ELR (cell line): ENCODE data around the gene UTP20.
"Not testable (repeated sequence)": the region's sequence is repeated elsewhere in the genome, so short reads cannot be mapped to it uniquely, and the experiment has no call there.

Source experiments
- DNase-seq: peaks from one replicate; pipeline ENCODE4 v3.0.0-alpha.2; 2015; ENCODE audit warnings: low read depth

Gene UTP20

DNA sequence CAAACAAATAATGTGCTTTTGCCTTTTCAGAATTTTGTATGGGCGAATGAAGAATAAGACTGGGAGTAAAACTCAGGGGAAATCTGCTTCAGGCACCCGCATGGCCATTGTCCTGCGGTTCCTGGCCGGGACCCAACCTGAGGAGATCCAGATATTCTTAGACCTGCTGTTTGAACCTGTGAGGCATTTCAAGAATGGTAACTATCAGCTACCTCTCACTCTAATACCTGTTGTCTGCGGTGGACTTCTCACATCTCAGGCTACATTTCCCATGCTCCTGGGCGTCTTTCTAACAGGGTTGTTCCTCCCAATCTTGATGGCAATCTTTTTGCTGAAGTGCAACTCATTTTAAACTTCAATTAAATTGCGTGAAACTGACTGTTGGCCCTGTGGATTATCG lies 47.1 kb downstream of the UTP20 start:
- DNase-seq: no peak

DNA sequence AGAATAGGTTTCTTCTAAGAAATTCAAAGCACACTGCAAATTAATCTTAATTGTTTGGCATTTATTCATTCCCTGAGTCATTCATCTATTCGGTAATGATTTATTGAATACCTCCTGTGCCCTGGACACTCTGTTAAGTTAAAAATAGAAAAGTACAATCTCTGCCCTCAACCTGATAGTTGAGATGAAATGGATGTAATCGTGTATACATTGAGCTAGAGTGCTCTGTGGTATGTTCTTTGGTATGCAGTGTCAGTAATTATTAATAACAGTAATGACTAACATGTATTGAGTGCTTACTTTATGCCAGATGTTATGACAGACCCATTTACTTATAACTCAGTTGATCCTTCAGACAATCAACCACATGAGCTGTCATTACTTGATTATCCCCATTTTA lies 47.6 kb downstream of the UTP20 start:
- no peak for DNase-seq

DNA sequence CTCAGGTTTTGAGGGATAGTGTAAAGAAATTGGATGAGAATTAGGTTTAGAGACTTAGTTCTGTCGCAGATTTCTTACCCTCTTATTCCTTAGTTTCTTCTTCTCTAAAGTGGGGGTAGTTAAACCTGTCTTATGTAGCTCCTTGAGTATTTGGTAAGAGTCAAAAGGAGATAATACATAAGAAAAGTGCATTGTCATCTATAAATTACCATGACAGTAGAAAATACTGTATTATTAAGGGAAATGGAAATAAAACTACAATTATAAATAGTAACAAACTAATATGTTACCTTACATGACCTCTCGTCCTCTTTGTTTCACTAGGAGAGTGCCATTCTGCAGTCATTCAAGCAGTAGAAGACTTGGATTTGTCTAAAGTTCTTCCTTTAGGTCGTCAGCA lies 49.0 kb downstream of the UTP20 start:
- no peak for DNase-seq

DNA sequence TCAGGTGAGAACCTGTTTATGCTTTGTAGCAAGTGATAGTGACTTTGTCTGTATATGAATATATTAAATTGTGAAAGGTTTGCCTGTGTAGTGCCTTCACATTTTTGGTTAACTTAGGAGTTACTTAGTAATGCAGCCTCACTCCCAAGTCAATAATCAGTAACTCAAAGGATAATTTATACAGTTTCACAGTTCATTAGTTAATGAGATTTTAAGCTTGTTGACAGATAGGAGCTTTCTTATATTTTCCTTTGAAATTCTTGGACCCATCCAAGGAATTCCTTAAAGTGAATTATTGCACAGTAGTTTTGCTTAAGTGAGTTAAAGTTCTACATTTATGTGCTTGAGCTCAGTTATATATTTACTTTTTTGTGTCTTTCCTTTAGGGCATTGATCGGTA lies 50.7 kb downstream of the UTP20 start:
- DNase-seq: no peak

DNA sequence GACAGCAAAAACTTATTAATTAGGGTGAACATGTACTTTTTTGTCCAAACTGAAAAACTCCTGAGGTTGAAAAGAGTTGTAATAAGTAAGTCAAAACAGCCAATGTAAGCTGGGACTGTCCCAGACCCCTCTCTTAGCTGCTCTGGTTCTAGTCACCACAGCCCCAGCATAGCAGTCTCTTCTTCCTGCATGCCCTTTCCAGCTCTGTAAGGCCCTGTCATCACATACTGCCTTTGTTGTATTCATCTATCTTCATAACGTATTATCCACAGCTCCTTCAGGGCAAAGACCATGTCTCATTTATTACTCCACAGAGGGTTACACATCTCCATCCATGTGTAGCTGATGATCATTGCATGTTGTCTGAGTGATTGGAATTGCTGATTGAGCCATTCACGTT lies 56.5 kb downstream of the UTP20 start:
- DNase-seq: no peak

DNA sequence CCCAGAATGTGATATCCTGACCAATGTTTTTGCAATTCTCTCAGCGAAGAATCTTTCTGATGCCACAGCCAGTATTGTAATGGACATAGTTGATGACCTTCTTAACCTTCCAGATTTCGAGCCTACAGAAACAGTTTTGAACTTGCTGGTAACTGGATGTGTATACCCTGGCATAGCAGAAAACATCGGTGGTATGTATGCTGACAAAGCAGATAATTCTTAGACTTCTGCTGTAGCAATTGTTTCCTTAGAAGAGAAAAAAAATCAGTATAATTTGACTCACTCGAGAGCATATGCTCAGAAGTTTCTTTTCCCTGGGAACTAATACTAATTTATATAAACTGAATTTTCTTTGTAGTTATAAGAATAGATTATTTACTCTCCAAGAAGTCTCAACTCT lies 58.2 kb downstream of the UTP20 start:
- DNase-seq: no peak

DNA sequence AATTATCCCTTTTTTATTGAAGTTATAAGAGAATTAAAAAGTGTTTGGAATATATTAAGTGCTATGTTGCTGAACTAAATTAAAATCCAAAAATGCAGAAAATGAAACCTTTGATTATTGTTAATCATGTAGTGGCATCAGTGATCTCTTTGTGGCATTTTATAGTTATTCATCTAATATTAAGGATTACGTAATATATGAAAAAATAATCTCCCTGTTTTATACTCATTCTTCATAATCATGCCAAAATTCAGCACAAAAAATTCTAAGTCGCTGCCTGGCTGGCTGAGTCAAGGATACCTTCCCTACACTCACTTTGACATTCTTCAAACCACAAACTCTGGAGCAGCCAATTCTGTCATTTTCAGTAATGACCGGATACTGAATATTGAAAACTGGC lies 64.0 kb downstream of the UTP20 start:
- DNase-seq: no peak

DNA sequence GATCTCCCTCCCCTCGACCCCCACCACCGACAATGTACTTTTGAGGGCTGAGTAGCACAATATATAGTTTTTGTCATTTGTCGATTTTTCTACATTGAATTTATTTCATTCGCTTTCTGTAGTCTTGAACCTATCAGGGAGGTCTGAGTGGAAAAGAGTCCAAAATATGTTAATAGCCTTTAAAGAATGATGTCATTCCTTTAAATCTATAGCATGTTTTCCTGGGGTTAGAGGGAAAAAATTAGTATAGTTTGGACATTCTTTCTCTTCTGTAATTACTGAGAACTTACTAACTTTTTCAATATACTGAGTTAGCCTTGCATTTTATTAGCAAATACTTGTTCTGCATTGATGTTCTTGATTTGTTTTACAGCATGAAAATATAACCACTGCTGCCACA lies 71.8 kb downstream of the UTP20 start:
- no peak for DNase-seq

DNA sequence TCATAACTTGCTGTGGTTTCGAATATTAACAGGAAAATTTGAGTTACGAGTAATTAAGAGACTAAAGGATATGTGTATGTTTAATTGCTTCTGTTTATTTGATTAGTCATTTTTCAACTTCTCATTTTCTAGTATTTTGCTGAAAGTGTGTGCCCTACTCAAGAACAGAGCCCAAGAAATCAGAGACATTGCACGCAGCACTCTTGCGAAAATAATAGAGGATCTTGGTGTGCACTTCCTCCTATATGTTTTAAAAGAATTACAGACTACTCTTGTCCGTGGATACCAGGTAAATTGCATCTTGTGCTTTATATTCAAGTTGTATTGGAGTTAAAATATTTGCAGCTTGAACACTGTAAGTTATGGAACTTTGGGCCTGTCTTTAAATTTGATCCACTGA lies 76.9 kb downstream of the UTP20 start:
- no peak for DNase-seq

DNA sequence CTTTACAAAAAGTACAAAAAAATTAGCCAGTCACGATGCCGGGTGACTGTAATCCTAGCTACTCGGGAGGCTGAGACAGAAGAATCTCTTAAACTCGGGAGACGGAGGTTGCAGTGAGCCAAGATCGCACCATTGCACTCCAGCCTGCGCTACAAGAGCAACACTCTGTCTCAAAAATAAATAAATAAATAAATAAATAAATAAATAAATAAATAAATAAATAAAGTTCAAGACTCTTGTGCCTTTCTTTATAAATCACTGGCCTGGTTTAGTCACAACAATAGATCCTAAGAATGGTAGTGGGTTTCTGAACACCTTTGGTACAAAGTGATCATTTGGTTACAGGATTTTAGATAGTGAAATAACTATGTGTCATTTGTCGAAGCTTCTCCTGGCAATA lies 81.5 kb downstream of the UTP20 start:
- DNase-seq: no peak

DNA sequence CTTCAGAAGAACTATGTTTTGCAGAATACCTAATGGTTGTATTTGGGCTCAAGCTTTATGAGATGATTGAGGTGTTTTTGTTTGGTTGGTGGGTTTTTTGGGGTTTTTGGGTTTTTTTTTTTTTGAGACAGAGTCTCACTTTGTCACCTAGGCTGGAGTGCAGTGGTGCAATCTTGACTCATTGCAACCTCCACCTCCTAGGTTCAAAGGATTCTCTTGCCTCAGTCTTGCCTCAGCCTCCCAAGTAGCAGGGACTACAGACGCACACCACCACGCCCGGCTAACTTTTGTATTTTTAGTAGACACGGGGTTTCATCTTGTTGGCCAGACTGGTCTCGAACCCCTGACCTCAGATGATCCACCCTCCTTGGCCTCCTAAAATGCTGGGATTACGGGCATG lies 88.1 kb downstream of the UTP20 start:
- DNase-seq: no peak

DNA sequence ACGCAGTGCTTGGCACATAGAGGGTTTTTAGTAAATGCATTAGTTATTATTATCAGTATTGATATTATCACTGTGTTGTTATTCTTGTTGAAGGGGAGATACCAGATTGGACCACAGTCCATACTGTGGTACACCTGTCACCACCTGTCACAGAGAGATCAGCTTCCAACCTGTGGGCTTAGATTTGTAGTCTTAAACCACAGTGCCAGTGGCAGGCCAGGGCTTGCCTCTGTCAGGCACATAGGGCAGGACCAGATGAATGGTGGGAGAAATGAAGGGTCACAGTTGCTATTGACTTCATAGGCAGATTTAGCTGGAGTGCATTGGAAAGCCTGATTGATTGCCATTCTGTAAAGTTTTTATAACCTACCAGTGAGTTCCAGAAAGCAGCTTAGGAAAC lies 92.5 kb downstream of the UTP20 start:
- no peak for DNase-seq

DNA sequence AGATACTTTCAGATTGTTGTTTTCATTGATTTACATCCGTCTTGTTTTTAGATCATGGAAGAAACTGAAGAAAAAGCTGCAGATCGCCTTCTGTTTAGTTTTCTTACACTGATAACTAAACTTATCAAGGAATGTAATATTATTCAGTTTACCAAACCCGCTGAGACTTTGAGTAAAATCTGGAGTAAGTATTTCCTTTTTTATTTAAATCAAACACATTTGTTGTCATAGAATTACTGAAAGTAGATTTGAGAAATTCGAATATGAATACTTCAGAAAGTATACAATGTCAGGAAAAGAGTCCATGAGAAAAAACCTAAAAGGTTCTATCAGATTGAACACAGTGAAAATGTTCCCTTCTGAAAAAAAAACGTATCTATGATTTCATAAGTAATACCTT lies 95.7 kb downstream of the UTP20 start:
- DNase-seq: no peak

DNA sequence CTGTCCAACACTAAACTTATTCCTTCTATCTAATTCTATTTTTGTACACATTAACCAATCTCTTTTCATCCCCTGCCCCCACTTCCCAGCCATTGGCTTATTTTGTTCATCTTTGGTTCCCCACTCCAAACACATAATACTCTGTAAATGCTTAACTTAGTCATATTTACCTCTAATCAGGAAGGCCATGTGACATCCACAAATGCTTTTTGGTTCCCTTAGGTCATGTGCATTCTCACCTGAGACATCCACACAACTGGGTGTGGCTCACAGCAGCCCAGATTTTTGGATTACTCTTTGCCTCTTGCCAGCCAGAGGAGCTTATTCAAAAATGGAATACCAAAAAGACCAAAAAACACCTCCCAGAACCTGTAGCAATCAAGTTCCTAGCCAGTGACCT lies 99.2 kb downstream of the UTP20 start:
- DNase-seq: no peak

DNA sequence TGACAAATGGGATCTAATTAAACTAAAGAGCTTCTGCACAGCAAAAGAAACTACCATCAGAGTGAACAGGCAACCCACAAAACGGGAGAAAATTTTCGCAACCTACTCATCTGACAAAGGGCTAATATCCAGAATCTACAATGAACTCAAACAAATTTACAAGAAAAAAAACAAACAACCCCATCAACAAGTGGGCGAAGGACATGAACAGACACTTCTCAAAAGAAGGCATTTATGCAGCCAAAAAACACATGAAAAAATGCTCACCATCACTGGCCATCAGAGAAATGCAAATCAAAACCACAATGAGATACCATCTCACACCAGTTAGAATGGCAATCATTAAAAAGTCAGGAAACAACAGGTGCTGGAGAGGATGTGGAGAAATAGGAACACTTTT lies 111.3 kb downstream of the UTP20 start:
- not testable (repeated sequence) for DNase-seq

DNA sequence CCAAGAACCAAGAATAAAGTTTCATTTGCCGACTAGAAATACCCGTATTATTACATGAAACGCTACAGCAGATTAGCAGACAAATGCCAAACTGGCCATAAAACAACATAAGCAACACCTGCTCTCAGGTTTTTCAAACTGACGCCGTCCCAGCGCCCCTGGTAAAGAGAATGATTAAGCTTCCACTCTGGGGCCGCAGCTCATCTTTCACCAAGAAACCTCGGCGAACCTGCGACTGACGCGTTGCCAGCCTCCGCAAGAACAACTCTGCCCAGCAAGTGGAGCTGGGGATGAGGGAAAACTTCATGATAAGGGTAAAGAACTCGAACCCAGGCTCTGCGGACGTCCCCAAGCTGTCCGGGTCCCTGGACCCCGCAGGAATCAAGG lies 127.1 kb downstream of the UTP20 start:
- DNase-seq: no peak

DNA sequence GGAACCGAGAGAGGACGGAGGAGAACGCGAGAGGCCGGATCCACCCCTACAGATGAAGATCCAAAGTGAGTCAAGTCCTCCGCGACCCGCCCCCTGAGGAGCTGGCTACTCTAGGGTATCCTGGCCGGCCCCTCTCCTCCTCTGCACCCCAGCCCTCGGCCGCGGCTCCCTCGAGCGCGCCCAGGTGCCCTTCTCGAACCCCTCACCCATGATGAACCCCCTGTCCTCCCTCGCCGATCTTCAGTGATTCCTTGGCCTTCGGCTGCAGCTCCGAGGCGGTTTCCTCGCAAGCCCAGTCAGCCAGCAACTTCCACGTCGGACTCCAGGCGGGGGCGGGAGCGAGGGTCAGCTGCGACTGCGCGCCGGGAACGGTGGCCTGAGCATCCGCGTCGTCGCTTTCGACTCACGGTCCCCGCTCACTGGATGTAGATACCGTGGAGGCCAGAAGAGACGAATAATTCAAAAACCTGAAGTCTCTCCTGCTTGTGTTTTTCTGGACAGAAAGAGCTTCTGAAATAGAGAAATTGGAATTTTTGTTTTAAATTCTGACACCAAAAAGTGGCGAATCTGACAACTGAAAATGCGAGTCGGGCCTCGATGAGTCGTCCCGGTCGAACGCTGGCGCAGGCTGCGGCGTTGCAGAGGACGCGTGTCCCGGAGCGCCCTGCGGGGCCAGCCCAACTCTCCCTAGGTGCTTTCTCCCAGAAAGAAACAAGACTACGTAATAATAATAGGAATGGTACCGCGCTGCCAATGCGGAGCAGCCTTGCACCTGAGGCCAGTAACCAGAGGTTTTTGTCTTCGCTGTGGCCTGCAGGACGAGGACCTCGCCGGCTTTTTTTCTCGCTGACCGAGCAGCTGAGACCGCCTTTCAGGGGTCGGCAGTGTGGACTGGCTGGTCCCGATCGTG lies 127.8 kb downstream of the UTP20 start, which contains the start of gene ARL1:
ARL1 (minus strand) TSS at position 337 of the 910 bp plus-strand sequence; CDS start at position 210, 127 bp downstream.
- DNase-seq: peak; percentile 91

DNA sequence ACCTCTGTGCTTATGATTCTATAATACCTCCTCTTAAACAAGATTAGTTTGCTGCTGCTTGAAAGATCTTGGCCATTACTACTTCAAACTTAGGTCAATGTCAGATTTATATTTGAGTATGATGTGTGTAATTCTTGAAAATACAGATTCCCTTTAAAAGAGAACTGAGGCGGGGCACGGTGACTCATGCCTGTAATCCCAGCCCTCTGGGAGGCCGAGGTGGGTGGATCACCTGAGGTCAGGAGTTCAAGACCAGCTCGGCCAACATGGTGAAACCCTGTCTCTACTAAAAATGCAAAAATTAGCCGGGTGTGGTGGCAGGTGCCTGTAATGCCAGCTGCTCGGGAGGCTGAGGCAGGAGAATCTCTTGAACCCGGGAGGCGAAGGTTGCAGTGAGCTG lies 130.3 kb downstream of the UTP20 start:
- not testable (repeated sequence) for DNase-seq

DNA sequence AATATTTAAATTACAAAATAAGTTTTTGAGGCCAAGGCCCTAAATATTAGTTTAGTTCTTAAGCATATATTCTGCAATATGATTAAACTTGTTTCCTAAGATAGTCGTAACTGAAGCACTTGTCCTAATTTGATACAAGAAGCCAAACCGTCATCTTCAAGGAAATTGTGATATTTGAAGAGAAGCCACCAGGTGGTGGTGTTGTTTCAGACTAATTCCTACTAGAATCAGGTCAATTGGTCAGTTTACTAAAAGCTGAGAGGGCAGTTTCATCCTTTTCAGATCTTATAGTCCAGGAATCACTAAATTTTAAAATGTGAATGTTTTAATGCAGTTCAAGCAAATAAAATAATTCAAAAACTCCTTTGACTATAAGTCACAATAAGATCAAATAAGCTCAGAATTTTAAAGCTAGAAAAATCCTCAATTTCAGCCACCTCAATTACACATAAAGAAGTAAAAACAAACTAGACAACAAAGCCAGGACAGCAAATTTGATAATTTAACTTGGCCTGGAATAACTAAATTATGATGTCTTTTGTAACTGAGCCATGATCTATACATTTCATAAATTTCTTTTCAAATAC lies 134.7 kb downstream of the UTP20 start:
- DNase-seq: peak; percentile 75

DNA sequence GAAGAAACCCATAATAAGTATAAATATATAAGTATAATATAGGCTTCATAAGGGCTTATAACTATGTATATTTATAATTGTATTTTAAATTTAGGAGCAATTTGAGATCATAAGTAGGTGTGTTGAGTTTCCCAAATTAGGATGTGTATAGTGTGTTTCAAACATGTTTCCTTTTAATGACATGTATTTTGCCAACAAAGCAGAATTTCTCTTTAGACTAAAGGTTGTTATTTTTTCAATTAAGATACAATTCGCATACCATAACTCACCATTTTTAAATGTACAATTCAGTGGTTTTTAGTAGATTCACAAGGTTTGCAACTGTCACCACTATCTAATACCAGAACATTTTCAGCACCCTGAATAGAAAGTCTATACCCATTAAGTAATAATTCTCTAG lies 135.3 kb downstream of the UTP20 start:
- no peak for DNase-seq

DNA sequence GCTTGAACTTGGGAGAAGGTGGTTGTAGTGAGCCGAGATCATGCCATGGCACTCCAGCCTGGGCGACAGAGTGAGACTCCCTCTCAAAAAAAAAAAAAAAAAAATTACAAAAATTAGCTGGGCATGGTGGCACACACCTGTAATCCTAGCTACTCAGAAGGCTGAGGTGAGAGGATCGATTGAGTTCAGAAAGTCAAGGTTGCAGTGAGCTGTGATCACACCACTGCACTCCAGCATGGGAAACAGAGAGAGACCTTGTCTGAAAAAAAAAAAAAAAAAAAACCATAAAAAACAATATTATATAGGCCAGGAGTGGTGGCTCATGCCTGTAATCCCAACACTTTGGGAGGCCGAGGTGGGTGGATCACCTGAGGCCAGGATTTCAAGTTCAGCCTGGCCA lies 142.2 kb downstream of the UTP20 start:
- DNase-seq: not testable (repeated sequence)

DNA sequence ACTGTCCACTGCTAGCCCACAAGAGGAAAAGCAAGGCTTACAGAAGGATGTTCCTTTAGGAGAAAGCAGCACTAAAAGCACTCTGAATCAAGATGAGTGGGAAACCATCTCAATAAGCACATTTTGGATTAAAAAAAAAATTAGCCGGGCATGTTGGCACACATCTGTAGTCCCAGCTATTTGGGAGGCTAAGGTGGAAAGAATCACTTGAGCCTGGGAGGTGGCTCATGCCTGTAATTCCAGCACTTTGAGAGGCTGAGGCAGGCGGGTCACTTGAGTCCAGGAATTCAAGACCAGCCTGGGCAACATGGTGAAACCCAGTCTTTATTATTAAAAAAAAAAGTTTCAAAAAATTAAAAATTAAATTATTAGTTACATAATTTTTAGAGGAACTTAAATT lies 144.7 kb downstream of the UTP20 start:
- no peak for DNase-seq

DNA sequence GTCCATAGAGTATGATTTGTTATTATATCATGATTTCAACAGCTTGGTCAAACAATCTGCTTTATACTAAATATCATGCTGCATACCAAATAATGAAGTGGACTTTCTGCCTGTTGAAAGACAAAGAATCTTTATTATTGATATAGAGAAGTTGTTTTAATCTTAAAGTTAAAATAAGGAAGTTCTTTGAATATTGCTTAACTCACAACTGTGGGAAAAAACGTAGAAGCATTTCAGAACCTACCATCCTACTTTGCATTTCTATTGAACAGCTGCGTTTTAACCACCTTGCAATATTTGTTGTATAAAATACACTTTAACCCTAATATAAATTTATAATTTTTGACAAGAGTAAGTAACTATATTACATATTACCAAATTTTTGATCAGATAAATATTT lies 150.6 kb downstream of the UTP20 start:
- no peak for DNase-seq

DNA sequence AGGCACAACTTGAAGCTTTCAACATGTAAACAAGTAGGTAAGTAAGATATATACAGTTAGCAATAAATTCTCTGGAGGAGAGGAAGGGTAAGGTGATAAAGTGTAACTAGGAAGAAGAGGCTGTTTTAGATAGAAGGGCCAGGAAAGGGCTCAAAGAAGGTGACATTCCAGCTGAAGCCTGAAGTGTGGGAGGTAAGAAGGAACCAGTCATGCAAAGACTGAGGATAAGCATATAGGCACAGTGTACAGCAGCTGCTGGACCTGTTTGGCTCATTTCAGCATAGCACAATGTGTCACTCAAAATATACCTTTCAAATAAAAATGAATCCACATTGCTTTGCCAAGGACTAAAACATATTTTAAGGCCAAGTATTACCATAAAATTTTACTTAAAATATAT lies 156.2 kb downstream of the UTP20 start:
- DNase-seq: no peak
